ENCODE results near the gene PLN. TPM values are rescaled to one million over a fixed set of nuclear protein-coding genes. Genes with fewer than 3 reads are reported as not detected.

The PLN gene
- total RNA-seq, 1 experiment from 2014 or later = not detected

DNA sequence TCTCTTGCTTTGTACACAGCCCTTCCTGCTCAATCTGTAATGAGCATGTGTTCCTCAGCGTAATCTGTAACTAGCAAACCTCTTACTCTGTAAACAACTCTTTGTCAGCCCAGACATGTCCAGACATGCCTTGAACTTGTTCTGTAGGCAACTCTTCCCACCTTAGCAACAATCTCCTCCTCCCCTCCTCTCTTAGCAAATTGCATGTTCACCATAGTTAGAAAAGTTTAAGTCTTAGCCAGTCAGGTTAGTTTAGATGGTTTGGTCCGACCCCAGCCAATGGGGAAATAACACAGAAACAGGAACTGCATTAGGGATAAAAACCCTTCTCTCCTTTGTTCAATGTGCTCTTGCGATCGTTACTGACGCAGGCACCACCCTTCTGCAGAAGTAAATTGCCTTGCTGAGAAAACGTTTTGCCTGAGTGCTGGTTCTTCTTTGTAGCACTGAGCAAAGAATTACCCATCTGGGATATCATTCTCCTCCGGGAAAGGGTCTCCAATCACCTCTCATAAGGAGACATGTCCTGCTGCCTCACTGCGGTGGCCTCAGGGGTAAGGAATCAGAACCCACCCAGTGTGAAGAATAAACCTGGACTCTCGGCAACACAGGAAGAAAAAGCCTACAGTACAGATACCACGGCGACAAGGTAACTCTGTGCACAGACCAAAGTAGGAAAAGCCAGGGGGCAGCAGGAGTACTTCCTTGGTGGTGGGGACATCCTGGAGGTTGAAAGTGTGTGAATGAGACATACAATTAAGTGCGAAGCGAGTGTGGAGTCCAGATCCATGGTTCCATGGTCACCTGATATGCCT lies 26.2 kb downstream of the PLN start:
- no peak for DNase-seq (ENCODE audit: extremely low read depth, low read depth)

GRCh38 chr6:118577972-118578371 lies 29.9 kb downstream of the PLN start:
- DNase-seq (ENCODE audit: extremely low read depth, low read depth) = no peak

- no peak for DNase-seq (ENCODE audit: extremely low read depth, low read depth)
These were observed 30.5 kb downstream of the PLN start for GRCh38 chr6:118578617-118579016.

DNA sequence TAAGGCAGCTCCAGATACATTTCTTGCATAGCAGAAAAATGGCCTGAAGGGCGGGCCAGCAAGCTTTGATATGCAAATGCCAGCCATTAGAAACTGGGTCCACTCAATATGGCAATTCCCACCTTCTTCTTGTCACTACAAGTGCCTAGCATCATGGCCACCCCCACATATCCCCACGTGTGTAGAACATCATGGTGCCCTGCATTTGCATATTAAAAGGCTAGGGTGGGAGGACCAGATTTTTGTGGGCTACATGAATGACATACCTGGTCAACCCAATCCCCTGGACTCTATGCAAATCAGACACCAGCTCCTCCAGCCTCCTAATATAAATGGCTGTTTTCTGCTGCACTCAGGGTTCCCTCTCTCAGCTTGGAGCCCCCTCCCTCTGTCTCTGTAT lies 31.7 kb downstream of the PLN start:
- DNase-seq (ENCODE audit: extremely low read depth, low read depth) = no peak

DNA sequence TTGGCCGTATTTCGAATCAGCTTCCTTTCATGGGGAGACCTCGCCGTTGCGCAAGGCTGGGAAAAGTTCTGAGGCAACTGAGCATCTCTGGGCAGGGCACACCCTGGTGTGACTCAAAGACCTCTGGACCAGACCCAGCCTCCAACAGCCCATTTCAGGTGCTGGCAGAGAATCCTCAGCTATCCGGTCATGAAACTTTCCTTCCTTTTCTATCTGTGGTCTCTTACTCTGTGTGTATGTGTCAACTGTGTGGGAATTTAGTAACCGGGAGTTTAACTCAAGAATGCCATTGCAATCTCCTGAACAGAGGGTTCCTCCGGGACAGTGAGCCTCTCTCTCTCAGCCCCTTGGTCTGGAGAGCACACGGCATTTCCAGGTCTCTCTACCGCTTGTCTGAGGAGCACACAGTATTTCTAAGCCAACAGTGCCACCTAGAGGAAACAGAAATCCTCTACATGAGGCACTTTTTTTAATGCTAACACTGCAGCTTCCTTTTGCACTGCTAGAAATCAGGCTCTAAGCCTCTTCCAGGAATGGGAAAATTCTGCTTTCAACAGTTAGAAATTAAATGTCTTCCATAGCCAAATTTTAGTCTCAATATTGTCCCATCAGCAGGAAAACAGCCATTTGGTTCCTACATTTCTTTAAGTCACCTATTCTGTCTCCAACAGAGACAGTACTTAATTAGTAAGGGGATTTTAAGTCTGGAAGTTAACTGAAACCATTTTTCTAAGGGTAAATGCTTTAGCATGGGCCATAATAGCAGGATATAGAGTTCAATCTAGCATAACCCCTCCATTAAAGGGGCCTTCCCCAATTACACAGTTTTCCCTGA lies 32.7 kb downstream of the PLN start:
- peak; percentile 25 for DNase-seq (ENCODE audit: extremely low read depth, low read depth)

DNA sequence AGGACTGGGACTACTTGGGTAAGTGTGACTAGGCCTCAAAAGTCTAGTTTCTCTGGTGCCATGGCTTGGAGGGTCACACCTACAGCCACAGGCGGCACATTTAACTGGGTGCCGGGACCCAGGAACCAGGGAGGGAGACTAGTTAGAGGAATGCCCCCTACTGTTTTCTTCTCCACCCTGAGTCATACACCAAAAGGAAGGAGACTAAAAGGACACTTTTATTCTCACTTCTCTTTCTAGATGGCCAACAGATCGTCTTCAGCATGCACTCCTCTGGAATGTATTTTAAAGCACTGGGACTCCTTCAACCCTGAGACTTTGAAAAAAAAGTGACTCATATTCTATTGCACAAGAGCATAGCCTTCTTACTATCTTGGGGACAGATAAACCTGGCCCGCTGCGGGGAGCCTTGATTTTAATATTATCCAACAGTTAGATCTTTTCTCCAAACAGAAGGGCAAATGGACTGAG lies 33.4 kb downstream of the PLN start:
- DNase-seq (ENCODE audit: extremely low read depth, low read depth) = no peak

DNA sequence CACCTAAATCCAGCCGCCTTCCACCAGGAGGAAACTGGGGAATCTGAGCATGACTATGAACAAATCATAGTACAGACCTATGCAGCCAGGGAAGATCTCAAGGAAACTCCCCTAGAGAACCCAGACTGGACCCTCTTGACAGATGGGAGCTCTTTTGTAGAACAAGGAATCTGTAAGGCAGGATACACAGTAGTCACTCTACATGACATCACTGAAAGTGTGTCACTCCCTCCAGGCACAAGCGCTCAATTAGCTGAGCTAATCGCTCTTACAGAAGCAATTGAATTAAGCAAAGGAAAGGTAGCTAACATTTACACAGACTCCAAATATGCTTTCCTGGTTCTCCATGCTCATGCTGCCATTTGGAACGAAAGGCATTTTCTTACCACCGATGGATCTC lies 36.8 kb downstream of the PLN start:
- DNase-seq (ENCODE audit: extremely low read depth, low read depth) = no peak

- DNase-seq (ENCODE audit: extremely low read depth, low read depth) = no peak
These were observed 38.8 kb downstream of the PLN start for GRCh38 chr6:118586746-118587485.

GRCh38 chr6:118588626-118589025 lies 40.5 kb downstream of the PLN start:
- no peak for DNase-seq (ENCODE audit: extremely low read depth, low read depth)

DNA sequence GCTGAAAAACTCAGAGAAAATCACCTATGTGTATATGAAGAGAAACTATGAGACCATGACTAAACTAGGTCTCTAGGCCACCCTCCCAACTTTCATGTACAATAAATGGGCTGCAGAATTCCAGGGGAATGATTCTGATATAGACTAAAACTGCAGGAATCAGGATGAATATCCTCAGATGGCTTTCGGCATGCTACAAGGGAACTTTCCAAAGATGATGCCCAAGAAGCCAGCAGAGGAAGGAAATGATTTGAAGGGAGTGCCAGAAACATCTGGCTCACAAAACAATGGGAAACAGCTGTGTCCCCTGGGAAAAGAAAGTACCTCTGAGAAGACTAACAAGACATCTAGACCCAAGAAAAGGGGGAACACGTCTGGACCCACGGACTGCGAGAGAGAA lies 41.1 kb downstream of the PLN start:
- no peak for DNase-seq (ENCODE audit: extremely low read depth, low read depth)

DNA sequence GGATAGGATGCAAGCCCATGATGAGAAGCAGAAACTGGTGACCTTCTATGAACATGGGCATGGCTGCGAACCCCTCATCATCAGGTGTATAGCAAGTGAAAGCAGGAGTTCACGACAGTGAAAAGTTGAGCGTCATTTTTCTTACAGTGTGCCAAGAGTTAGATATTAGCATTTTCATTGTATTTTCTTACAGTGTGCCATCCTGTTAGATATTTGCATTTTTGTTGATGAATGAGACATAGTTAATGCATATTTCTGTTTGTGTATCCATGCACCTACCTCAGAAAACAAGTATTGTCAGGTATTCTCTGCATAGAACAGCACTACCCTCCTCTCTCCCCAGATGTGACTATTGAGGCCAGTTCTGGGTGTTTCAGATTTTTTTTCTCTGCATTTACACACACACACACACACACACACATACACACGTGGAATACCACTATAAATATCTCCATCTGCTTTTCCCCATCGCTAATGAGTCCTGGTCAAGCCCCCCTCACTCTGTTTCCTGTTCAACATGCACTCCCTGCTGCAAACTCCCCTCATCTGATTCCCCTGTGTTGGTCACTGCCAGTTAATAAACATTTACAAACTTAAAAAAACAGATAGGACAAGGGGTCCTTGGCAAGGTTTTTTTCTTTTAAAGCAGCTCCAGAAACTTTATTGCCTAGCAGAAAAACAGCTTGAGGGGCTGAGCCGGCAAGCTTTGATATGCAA lies 41.7 kb downstream of the PLN start:
- DNase-seq (ENCODE audit: extremely low read depth, low read depth) = no peak

GRCh38 chr6:118591897-118592296 lies 43.8 kb downstream of the PLN start:
- no peak for DNase-seq (ENCODE audit: extremely low read depth, low read depth)

- no peak for DNase-seq (ENCODE audit: extremely low read depth, low read depth)
These were observed 46.8 kb downstream of the PLN start for GRCh38 chr6:118594877-118595276.

DNA sequence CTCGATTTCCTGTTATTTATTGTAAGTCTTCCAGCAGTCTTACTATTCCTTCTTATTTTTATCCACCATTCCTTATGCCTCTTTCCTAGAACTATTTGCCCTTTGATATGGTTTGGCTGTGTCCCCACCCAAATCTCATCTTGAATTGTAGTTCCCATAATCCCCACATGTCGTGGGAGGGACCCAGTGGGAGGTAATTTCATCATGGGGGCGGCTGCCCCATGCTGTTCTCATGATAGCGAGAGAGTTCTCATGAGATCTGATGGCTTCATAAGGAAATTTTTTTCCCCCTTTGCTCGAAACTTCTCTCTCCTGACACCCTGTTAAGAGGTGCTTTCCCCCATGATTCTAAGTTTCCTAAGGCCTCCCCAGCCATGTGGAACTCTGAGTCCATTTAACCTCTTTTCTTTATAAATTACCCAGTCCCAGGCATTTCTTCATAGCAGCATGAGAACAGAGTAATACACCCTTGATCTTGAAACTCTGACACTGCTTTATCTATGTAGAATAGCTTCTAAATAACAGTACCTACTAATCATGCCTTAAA lies 48.8 kb downstream of the PLN start:
- no peak for DNase-seq (ENCODE audit: extremely low read depth, low read depth)

GRCh38 chr6:118597636-118598035 lies 49.5 kb downstream of the PLN start:
- no peak for DNase-seq (ENCODE audit: extremely low read depth, low read depth)

DNA sequence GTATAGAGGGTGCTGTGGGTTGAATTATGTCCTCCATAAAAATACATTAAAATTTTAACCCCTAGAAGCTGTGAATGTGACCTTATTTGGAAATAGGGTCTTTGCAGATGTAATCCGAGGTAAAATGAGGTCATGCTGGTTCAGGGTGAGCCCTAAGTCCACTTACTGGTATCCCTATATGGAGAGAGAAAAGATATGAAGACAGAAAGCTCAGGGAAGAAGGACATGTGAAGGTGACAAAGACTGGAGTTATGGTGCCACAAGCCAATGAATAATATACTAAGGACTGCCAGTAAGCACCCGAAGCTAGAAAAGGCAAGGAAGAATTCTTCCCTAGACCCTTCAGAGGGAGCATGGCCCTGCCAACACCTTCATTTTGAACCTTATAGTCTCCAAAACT lies 50.2 kb downstream of the PLN start:
- no peak for DNase-seq (ENCODE audit: extremely low read depth, low read depth)

GRCh38 chr6:118602300-118602699 lies 54.2 kb downstream of the PLN start:
- DNase-seq (ENCODE audit: extremely low read depth, low read depth) = no peak

- DNase-seq (ENCODE audit: extremely low read depth, low read depth) = no peak
These were observed 55.3 kb downstream of the PLN start for GRCh38 chr6:118603372-118603771.

GRCh38 chr6:118606268-118606667 lies 58.2 kb downstream of the PLN start:
- DNase-seq (ENCODE audit: extremely low read depth, low read depth) = no peak

DNA sequence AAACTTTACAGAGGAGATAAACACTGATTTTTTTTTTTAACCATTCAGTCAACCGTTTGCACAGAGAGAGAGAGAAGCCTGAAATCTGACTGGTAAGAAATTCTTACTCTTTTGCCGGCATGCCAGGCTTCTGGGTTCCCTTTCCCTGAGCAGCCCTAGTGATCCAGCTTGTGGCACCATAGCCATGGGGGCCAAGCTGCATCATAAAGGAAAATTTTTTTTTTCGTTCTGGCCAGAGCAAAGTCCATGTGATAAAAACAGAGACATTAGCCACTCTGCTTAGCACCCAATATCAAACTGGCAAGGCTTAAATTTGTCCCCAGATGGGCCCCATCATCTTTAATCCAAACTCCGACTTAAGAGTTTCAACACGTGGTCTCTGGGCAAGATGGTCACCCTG lies 58.8 kb downstream of the PLN start:
- no peak for DNase-seq (ENCODE audit: extremely low read depth, low read depth)

Measured in NCI-H460 (cell line).